ENCODE data around the gene MRPS2.
"Not testable (repeated sequence)": the region's sequence is repeated elsewhere in the genome, so short reads cannot be mapped to it uniquely, and the experiment has no call there.

The MRPS2 gene

DNA sequence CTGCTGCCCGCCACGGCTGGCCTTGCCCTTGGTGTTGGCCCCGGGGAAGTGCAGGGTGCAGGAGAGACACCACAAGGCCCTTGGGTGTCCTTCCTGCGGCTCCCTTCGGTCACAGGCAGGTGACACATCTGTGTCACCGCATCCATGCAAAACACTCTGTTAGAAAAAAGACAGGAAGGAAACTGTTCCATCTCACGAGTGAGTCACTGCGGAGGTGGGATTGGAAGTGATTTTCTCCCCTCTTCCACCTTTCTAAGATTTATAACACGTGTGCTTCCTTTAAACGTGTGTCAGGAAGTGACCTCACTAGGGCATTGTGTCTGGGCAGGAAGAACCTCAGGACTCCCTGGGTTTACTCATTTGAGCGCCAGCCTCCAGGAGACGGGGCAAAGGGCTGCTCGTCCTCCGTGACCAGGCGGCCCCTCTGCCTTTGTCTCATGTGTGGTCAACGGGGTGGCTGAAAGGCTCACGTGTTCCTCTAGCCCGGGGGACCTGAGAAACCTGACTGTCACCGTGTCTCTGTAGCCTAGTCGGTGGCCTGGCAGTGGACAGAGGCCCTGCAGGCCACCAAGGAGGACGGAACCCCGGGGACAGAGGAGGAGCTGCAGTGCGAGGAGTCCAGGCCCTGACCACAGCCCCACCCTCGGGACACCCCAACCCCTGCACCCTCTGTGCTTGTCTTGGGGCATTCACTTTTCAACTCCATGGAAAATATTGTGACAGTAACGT is 15.8 kb downstream of the MRPS2 start:
- no peak for DNase-seq (ENCODE audit: low read depth)

GRCh38 chr9:135517407-135517822 is 16.9 kb downstream of the MRPS2 start:
- DNase-seq (ENCODE audit: low read depth), result no peak

DNA sequence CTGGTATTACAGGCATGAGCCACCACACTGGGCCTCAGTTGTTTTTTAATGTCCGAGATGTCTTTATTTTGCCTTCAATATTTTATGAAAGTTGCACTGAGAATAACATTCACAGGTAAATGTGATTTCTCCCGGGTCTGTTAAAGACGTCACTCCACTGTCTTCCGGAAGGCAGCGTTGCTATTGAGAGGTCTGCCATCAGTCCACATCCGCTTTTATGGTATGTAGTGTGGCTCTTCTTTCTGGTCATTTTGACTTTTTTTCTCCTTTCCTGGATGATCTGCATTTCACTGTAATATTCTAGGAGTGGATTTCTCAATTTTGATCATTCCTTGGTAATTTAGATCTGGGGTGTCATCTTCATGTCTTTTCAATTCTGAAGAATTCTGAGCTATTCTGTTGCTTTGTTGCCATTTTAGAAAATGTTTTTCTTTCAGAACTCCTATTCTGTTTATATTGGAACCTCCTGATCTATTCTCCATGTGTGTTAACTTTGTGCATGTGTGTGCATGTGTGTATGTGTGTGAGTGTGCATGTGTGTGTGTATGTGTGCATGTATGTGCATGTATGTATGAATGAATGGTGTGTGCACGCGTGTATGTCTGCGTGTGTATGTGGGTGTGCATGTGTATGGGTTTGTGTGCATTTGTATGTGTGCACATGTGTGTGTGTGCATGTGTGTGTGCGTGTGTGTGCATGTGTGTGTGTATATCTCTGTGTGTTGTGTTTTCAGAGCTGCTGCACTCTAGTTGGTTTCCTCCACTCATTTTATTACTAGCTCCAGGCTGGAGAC is 18.9 kb downstream of the MRPS2 start:
- no peak for DNase-seq (ENCODE audit: low read depth)

GRCh38 chr9:135520916-135521607 is 20.6 kb downstream of the MRPS2 start, which contains the start of gene LCN1:
LCN1 (plus strand) TSS chr9:135521440; CDS start chr9:135521498, 58 bp downstream.
- no peak for DNase-seq (ENCODE audit: low read depth)

DNA sequence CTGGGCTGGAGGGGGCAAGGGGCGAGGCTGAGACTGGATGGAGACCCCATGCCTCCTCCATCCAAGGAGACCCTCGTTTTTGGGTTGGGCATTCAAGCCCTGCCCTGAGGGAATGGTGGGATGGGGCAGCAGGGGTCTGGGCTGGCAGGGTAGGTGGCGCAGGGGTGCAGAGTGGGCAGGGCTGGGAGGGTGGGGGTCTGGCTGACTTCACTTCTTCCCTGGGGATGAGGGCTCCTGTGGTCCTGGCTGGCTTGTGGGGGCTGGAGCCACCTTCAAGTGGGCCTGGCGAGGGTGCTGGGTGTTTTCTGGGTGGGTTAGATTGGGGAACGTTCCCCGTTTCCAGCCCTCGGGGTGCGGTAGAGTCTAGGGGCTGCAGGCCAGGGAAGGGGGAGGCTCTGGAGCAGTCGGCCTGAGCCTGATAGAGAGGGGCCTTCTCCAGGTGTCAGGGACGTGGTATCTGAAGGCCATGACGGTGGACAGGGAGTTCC is 21.2 kb downstream of the MRPS2 start:
- DNase-seq (ENCODE audit: low read depth), result no peak

- DNase-seq (ENCODE audit: low read depth), result no peak
These were observed 21.8 kb downstream of the MRPS2 start for GRCh38 chr9:135522137-135522877.

DNA sequence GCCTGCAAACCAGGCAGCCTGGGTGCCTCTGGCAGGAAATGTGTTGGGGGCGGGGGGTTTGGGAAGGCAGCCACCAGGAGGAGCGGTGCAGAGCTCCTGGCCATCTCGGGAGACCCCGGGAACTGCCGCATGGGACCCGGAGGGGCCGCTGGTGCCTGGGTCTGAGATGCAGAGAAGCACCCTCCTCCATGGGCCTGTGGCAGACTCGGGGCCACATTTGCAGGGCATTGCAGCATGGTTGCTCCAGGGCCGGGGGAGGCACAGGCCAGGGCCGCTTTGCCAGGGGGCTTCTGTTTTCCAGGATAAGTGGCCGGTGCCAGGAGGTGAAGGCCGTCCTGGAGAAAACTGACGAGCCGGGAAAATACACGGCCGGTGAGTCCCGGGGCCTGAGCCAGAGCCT is 22.4 kb downstream of the MRPS2 start:
- no peak for DNase-seq (ENCODE audit: low read depth)

DNA sequence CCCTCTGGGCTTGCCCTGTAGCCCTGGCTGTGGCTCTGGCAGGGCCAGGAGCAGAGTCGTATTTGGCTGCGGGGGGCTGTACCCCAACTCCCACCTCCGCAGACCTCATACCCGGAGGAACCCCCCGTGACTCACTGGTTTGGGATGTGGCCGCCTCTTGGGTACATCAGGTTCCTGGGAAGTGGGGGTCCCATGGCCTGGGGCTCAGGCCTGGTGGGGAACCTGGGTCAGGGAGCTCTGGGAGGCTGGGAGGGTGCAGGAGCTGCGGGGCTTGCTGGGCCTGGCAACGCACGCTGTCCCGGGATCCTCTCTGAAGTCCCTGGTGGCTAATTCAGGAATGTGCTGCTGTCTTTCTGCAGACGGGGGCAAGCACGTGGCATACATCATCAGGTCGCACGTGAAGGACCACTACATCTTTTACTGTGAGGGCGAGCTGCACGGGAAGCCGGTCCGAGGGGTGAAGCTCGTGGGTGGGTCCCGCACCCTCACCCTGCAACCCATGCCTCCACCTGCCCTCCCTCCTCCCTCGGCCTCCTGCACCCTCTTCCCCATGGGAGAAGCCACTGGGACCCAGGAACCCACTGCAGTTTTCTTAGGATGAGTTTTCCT is 23.1 kb downstream of the MRPS2 start:
- no peak for DNase-seq (ENCODE audit: low read depth)

DNA sequence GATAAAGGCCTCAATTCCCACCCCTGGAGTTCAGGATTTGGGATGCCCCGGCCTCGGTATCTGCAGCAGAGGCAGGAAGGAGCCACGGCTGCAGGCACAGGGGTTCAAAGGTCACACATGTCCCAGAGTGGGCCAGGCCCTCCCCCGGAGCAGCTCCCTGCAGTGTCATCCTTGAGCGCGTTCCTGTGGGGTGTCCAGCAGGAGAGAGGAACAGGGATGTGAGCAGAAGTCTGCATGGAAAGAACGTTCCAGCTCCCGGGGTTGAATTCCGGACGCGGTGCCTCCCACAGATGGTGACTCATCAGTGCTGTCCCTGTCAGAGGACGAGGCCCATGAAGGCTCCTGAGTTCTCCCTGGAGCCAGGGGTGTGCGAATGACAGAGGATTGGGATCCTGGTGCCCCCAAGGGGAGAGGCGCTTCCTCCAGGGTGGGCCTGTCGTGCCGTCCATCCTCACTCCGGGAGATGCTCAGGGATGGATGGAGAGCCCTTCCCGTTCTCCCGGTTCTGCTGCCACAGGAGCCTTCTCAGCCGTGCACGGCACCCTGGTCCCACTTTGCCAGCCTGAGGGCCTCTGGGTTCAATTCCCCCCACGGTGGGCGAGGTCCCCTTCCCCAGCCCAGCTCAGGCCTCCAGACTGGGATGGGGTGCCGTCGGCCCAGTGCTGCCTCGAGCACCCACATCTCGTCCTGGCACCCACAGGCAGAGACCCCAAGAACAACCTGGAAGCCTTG is 23.8 kb downstream of the MRPS2 start:
- no peak for DNase-seq (ENCODE audit: low read depth)

GRCh38 chr9:135525241-135526088 is 25.0 kb downstream of the MRPS2 start:
- DNase-seq (ENCODE audit: low read depth), result no peak

GRCh38 chr9:135526089-135526729 is 25.7 kb downstream of the MRPS2 start:
- DNase-seq (ENCODE audit: low read depth), result no peak

GRCh38 chr9:135526730-135527571 is 26.5 kb downstream of the MRPS2 start:
- no peak for DNase-seq (ENCODE audit: low read depth)

DNA sequence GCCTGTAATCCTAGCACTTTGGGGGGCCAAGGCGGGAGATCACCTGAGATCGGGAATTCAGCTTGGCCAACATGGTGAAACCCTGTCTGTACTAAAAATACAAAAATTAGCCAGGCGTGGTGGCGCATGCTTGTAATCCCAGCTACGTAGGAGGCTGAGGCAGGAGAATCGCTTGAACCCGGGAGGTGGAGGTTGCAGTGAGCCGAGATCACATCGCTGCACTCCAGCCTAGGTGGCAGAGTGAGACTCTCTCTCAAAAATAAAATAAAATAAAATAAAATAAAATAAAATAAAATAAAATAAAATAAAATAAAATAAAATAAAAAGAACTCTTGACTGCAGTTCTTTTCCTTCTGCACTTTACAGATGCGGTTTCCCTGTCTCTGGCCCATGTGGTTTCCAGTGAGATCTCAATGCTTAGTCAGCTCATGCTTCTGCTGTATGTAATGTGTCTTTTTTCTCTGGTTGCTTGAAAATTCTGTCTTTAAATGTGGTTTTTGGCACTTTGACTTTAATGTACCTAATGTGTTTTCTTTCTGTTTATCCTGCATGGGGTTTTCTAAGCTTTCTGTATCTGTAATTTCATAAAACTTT is 28.5 kb downstream of the MRPS2 start:
- not testable (repeated sequence) for DNase-seq (ENCODE audit: low read depth)

GRCh38 chr9:135530146-135530545 is 29.7 kb downstream of the MRPS2 start:
- DNase-seq (ENCODE audit: low read depth), result no peak

DNA sequence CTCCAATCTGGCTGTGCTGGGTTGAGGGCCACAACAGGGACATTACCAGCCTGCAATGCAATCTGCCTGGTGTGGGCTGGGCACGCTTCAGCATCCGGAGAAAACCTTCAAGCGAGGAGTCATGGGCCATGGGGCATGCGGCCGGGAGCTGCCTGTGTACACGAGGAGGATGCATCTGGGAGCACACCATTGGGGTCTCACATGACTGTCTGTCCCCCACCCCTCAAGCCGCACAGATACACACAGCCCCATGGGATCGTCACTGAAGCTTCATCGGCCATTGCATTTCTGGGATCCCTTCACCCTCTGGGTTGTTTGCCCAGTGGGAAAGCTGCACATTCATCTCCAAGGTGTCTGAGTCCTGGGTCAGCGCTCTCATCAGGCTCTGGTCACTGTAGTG is 30.6 kb downstream of the MRPS2 start:
- DNase-seq (ENCODE audit: low read depth), result no peak

DNA sequence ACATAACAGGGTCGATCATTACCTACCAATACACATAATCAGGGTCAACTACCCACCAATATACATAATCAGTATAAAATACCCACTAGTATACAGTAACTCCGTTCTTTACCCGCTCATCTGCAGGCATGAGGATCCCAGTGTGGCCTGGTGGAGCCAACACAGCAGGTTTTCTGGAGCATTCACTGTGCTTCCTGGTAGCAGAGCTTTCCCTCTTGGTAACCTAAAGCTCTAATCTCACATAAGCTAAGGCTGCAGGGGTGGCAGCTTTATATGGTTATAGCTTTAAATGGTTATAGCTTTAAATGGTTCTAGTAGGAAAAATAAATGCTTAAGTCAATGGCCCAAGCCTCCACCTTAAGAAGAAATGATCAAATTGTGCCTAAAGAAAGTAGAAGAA is 32.6 kb downstream of the MRPS2 start:
- no peak for DNase-seq (ENCODE audit: low read depth)

DNA sequence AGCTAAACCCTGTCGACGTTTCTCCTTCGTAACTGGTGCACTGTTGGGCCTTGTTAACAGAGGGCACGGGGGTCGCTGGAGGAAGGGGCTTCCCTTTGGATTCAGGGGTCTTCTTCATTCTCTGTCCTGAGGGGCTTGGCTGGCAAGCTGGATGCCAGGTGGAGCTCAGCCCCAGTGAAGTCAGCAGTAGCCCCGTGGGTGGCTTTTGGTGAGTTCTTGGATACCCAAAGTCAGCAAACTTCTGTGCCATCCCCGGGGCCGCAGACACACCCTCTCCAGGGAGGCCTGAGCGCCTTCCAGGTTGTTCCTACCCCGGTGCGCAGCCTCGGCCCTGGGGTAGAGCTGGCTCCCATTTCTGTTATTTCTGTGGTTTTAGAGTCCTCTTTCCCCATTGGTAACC is 33.2 kb downstream of the MRPS2 start:
- DNase-seq (ENCODE audit: low read depth), result no peak

DNA sequence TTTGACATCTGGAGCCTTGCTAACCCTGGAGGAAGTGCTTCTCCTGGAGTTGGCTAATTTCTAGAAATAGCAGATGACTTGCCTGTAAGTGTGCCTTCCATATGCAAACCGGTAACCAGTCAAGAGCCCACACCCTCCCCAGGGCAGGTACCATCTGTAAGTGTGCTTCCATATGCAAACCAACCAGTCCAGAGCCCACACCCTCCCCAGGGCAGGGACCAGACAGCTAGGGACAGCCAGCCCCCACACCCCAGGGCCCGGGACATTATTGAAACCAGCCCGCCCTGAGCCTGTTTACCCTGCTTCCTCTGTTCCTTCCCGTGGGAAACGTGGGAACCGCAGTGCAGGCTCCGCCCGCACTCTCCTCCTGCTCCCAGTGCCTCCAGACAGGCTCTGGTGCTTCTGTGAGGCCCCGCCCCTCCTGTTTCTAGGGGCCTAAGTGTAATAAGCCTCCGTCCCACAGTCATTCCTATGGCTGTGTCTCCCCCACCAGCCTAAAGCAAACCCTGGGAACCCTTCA is 33.8 kb downstream of the MRPS2 start:
- not testable (repeated sequence) for DNase-seq (ENCODE audit: low read depth)

Measured in stimulated activated CD4-positive, alpha-beta T cell treated with anti-CD3 and anti-CD28 coated beads, Interleukin-2, amount 100 ng/mL, for 4 hours (primary cell).